NCI-H2196 (cell line): ENCODE results near the gene SLC24A3.

Experiments used
- DNase-seq: peaks from one replicate; lab custom pipeline; 2025; ENCODE audit not compliant: unreplicated experiment; lab: John Stamatoyannopoulos, UW

The SLC24A3 gene

GRCh38 chr20:19269737-19270340 is 57.4 kb downstream of the SLC24A3 start:
- DNase-seq = no peak

GRCh38 chr20:19271879-19272651 is 59.6 kb downstream of the SLC24A3 start:
- no peak for DNase-seq

GRCh38 chr20:19272976-19273654 is 60.7 kb downstream of the SLC24A3 start:
- no peak for DNase-seq

GRCh38 chr20:19274001-19274400 is 61.6 kb downstream of the SLC24A3 start:
- no peak for DNase-seq

- peak; percentile 39 for DNase-seq
Observed at GRCh38 chr20:19274412-19275015, 62.1 kb downstream of the SLC24A3 start.

- DNase-seq = peak; percentile 83
Observed at GRCh38 chr20:19275038-19275629, 62.7 kb downstream of the SLC24A3 start.

GRCh38 chr20:19275630-19276071 is 63.2 kb downstream of the SLC24A3 start:
- DNase-seq = peak; percentile 97

GRCh38 chr20:19277381-19277780 is 64.9 kb downstream of the SLC24A3 start:
- DNase-seq = no peak

- DNase-seq = no peak
Observed at GRCh38 chr20:19283490-19284025, 71.1 kb downstream of the SLC24A3 start.

- DNase-seq = no peak
Observed at GRCh38 chr20:19284400-19285178, 72.1 kb downstream of the SLC24A3 start.

GRCh38 chr20:19285436-19285835 is 73.0 kb downstream of the SLC24A3 start:
- no peak for DNase-seq

GRCh38 chr20:19288061-19288460 is 75.6 kb downstream of the SLC24A3 start:
- no peak for DNase-seq

GRCh38 chr20:19288636-19289035 is 76.2 kb downstream of the SLC24A3 start:
- no peak for DNase-seq

GRCh38 chr20:19289451-19289850 is 77.0 kb downstream of the SLC24A3 start:
- no peak for DNase-seq

GRCh38 chr20:19291024-19291817 is 78.8 kb downstream of the SLC24A3 start:
- no peak for DNase-seq

- no peak for DNase-seq
Observed at GRCh38 chr20:19291818-19292132, 79.3 kb downstream of the SLC24A3 start.

- no peak for DNase-seq
Observed at GRCh38 chr20:19292254-19292653, 79.8 kb downstream of the SLC24A3 start.

GRCh38 chr20:19295076-19295475 is 82.6 kb downstream of the SLC24A3 start:
- no peak for DNase-seq

- DNase-seq = no peak
Observed at GRCh38 chr20:19298652-19299051, 86.2 kb downstream of the SLC24A3 start.

GRCh38 chr20:19300395-19300794 is 88.0 kb downstream of the SLC24A3 start:
- DNase-seq = no peak
